ENCODE measurements around the gene CA10.

CA10 gene

GRCh38 chr17:52041123-52041617 lies 117.3 kb downstream of the CA10 start:
- DNase-seq, result no peak

DNA sequence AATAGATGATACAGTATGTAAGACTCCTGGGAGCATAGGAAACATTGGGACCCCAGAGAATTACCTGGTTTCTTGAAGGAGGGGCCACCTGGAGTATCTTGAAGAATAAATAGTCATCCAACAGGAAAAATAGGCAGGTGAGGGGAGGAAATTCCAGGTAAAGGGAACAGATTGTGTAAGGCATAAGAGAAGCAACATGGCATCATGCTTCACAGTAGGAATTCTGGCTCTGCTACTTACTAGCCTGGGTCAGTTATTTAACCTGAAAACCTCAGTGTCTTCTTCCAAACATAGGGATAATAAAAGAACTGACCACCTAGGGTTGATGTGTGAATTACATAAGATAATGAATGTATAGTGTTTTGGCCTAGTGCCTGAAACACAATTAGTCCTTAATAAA lies 122.1 kb downstream of the CA10 start:
- DNase-seq, result no peak

DNA sequence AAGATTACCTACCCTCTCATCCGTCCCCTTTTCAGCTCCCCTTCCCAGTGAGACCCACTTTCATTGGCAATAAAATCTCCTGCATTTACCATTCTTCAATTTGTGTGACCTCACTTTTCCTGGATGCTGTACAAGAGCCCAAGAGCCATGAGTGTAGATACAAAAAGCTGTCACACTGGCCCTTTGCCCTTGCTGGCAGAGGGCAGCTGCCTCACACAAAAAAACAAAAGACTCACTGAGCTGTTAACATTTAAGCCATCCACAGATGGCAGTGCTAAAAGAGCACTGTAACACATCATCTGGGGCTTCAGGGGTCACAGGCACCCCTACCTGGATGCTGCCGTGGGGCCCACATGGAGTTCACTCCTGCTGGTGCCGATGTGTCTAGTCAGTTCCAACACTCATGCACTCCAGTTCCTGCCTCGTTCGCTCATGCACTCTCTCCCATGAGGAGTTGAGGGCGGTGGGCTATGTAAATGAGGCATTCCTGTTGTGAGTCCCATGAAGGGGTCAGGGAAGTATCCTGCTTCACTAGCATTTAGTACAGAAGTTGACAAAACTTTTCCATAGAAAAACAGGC lies 123.1 kb downstream of the CA10 start:
- DNase-seq, result no peak

DNA sequence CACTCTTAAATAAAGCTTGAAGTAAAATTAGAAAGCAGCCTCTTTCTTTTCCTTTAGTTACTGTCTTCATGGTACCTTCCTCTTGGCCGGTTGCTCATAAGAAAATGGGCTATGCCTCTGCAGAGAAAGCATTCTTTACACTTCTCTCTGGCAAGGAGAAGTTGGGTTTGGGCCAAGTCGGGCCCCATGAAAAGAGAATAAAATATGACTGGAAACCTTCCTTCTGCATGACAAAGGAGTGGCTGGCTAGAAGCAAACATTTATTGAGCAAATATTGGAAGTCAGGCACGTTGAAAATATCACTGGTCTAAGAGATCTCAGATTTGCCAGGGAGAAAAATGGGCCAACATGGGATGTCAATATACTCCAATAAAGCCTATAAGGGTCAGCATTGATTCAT lies 126.1 kb downstream of the CA10 start:
- no peak for DNase-seq

DNA sequence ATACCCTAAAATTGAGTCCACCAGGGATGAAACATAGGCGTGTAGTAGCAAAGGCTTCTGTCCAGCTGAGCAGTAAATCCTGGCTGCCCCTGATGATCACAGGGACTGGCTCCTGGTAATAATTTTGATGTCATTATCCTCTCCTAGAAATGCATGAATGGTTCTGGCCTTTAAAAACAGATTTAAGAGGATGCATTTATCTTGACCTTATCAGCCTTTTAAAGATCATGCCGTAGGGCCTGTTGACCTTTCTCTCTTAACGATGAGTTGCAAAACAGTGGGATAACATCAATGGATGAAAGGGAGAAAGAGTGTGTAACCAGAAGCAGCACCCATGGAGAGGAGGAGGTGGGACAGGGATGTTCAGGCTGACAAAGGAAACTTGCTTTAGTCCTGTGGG lies 128.5 kb downstream of the CA10 start:
- DNase-seq, result no peak

DNA sequence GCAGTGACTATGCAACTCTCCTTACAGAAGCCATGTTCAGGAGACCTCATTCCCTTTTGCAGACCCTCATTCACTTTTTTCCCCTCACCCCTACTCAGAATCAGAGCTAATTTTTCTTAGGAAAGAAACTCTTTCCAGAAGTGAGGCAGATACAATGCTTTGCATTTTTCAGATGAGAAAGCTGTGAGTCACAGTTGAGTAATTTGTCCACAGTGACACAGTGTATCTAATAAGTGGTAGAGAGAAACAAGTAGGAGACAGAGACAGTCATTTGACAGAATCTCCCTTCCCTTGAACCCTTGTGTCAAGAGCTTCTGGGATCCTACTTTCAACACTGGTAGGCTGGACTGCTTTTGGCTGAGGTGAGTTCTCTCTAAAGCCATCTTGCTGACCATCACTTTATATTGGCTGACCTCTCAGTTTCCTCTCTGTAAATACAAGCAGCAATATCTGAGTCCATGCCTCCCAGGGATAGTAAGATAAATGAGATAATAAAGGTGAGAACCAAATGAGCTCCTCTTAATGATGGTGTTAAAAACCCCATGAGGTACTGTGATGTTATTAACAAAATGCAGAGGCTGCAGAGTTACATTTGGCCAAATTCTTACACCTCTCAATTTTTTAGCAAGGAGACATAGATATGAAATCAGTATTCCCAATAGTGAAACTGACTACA lies 130.8 kb downstream of the CA10 start:
- no peak for DNase-seq

GRCh38 chr17:52027081-52027480 lies 131.4 kb downstream of the CA10 start:
- DNase-seq, result no peak

DNA sequence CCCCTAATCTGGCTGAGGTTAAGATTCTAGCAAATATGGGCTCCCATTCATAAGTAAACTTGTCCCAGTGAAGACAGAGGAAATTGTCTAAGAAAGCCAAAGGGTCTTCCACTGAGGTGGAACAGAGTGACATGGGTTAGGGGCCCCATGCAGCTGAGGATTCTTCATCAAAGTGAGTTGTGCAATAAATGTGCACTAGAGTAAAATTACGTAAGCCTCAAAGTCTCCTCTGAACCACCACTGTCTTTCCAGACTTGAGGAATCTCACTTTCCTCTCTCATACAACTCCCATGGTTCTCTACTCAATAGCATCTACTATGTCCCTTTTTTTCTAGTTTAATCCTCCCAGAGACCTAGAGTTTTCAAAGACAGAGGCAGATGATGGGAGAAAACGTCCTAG lies 132.4 kb downstream of the CA10 start:
- no peak for DNase-seq

DNA sequence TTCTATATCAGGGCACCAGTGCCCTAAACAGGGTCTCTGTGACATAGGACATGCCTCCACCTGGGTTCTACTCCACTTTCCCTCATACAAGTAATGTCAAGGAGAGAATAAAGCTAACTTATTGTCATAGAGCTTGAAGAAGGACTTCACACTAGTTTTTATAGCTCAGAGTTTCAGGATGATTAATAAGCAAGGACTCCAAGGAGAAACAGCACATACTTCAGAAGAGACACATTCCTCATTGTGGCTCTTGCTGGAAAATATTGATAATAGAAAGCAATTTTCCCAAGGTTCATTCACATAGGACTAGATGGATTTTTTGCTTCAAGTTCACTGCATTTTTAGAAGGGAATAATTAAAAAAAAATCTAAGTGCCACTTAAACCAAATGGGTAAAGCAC lies 133.3 kb downstream of the CA10 start:
- DNase-seq, result no peak

- no peak for DNase-seq
These were observed 134.1 kb downstream of the CA10 start for GRCh38 chr17:52024300-52024870.

DNA sequence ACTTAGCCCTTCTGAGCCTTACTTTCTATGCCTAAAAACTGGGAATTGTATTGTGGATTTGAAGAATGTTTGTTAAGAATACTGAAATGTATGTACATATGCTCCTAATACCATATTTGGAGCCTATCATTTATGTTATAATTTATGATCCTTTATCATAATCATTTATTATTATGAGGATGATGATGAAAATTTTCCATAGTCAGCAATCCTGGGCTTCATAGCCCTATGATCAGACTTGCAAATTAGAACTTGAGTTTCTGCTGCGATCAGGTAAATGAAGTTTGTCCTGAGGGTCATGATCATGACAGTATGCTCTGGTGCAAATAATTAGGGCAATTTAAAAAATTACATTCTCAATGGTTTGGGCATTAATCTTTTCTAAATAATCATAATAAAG lies 147.4 kb downstream of the CA10 start:
- DNase-seq, result no peak

DNA sequence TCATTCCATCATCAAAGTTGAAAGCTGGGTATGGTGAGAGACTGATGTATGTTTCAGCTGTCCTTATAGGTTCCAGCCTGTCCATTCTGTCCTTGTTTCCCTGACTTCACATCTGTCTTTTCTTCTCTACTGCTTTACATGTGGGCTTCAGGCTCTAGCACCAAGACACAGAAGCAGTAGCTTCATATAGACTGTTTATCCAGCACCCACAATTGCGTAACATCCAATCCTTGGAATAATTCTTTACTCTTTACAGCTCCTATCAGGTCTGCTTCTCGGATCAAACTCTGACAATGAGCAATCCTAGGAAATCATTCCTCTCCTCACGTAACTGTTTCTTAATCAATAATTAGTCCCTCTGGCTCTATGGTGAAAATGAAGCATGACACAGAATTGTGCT lies 158.9 kb downstream of the CA10 start:
- DNase-seq, result no peak

DNA sequence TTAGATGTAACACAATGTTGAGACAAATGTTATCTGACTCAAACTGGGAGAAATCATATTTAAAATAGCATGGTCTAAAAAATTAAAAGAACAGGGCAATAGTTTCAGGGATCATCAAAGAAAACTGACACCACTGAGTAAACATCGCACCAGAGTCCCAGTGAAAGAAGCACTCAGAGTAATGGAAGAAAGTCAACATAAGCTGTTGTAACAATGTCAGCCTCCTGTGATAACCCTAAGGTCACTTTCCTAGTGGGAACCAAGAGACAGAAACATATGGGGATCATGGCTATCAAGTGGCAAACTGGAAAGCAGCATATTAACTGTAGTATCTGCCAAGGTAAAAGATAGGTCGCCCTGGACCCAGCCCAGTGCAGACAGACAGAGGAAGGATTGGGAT lies 160.8 kb downstream of the CA10 start:
- DNase-seq, result no peak

DNA sequence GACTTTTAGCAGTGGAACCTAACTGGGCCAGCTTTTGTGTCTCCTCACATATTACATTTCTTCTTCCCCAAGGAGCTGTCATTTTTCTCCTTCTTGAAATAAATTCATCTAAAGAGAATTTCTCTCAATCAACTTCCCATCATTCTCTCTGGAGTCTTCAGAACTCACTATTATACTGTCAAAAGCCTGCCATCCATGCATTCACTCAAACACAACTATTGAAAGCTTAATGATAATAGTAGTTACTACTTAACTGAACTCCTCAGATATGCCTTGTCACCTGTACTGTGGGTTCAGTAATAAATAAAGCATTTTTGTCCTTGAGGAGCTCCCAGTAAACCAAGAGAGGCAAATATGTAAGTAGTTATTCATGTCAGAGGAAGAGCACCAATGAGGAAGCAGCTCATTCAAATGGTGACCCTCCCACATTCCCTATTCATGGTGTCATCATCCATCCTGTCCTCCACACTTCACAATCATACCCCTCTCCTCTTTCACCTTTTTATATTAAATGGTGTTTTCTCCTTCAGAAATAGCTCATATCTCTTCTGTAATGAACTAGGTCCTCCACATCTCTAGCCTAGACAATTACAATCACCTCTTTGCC lies 162.6 kb downstream of the CA10 start:
- no peak for DNase-seq

DNA sequence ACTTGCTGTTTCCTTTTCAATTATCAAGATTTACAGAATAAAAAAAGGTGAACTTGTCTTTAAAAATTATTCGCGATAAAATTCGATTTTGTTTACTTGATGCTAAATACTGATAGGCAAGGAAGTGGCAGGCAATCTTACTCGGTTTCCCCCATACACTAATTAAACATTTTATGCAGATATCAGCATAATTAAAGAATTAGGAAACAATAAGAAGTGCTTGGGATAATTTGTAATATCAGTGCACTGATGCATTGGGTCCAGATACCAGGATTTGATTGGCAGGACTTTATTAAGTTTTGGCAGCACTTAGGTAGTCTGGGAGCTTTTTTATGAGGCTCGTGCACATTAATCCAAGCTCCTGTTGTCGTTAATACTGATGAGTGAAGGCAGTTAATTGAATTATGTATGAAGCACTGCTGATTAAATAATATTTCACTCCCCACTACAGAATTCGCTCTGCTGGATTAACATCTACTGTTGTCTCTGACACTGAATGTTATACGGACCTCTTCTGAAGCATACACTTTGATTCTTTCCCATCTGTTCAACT lies 165.6 kb downstream of the CA10 start:
- no peak for DNase-seq

GRCh38 chr17:51971121-51971520 lies 187.4 kb downstream of the CA10 start:
- no peak for DNase-seq

DNA sequence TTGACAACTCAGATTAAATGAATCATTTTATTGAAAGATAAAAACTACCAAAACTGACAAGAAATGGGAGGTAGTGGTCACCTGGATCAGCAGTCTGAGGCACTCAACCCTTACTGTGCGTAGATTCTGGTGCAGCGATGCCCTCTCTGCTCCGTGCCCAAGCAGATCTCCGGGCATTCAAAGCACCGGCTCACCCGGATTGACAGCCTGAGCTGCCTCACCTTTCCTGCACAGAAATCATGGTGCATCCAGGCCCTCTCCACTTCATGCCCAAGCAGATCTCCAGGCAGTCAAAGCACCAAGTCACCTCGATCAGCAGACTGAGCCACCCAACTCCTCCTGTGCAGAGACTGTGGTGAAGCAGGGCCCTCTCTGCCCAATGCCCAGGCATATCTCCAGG lies 196.8 kb downstream of the CA10 start:
- no peak for DNase-seq

DNA sequence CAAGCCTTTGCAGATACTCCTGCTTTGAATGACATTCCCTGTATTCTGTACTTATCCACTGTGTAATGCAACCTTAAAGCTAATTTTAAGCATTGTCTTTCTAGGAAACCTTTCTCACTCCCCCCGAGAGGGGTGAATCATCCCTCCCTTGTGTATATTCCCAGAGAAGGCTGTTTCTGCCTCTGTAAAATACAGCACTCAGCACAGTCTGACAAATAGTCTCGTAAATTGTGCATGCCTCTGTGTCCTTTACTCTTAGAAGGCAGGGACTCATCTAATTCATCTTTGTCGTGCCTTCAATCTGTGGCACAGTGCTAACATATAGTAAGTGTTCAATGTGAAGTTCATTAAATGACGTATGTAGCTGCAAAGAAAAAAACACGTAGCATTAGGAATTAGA lies 200.7 kb downstream of the CA10 start:
- no peak for DNase-seq

DNA sequence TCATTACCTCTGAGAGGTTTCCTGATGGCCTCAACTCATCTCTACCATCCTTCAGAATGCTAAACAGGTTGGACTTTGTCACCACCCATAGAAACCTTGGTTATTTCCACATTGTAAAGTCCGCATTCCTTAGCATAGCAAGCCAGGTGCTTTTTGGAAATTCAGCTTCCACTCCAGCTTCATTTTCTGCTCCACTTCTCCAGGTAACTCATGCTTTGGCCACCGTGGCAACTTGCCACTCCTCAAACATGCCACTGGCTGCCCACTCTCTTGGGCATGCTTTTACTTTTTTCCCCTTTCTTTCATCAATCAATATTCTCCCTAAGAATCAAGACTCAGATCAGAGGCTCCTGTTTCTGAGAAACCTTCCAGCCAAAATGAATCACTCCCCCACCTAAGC lies 203.3 kb downstream of the CA10 start:
- DNase-seq, result no peak

DNA sequence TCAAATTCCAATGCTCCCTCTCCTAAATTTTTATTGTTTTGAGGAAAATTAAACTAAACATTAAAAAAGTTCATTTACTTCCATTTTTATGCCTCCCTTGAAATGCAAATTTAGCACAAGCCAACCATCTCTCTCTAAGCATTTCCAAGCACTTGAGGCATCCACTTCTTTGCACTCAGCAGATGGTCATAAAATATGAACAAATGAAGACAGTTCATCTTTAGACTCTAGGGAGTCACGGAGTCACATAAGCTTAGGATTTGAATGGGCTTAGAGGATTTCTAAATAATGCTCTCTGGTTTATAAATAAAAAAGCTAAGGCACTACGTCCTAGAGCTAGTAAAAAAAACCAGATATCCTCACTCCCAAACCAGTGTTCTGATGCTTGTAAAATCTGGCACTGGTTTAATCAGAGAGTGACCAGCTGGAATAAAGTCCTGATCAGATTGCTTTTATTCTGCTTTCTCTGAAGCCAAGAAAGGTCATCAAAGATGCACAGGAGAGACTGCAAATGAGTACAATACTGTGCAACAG lies 204.2 kb downstream of the CA10 start:
- DNase-seq, result no peak

- no peak for DNase-seq
These were observed 206.8 kb downstream of the CA10 start for GRCh38 chr17:51951741-51952140.

GRCh38 chr17:51948128-51948527 lies 210.4 kb downstream of the CA10 start:
- DNase-seq, result no peak

DNA sequence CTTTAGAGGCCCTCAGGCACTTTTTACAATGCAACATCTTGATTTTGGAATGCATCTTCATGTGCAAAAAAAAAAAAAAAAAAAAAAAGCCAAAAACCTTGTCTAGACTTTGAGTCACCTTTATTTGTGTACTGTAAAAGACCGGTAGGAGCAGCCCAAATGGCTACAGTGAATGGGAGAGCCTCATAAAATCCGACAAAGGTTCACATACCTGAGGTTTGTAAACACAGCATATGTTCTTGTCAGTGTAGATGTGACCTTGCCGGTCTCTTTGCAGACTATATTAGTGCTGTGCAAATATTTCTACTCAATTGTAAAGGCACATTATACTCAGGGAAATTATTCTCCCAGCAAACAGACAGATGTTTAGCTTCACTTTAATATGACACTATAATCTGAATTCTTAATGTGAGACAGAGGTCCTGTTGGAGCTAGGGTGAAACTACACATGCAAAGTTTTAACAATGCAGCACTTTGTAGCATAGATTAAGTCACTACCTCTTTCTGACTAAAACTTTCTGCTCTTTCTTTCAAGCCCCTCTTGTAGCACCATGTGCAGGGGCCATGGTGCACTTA lies 211.3 kb downstream of the CA10 start:
- no peak for DNase-seq
